Stimulated activated CD4-positive, alpha-beta T cell treated with anti-CD3 and anti-CD28 coated beads, Interleukin-2, amount 100 ng/mL, for 4 hours (primary cell): ENCODE data around the gene LGI2.

Experiments
- DNase-seq: peaks from one replicate; pipeline ENCODE4 v3.0.0-alpha.2; 2020; ENCODE audit warnings: low read depth

The LGI2 gene

DNA sequence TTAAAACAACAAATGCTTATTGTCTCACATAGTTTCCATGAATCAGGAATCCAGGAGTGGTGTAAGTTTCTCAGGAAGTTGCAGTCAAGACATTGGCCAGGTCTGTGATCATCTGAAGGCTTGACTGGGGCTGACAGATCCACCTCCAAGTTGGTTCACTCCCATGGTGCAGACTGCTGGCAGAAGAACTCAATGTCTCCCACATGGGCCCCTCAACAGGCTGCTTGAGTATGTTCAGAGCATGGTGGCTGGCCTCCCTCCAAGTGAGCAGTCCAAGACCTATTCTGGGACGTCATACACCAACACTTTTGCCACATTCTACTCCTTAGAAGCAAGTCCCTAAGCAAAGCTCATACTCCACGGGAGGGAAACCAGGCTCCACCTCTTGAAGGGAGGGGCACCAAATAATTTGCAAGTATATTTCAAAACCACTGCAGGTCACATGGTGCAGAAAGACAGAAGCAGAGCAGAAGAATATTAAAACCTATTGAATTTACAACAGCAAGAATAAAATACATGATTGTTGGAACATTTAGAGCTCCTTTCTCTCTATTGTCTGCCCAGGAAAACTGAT is 35.3 kb downstream of the LGI2 start:
- no peak for DNase-seq

DNA sequence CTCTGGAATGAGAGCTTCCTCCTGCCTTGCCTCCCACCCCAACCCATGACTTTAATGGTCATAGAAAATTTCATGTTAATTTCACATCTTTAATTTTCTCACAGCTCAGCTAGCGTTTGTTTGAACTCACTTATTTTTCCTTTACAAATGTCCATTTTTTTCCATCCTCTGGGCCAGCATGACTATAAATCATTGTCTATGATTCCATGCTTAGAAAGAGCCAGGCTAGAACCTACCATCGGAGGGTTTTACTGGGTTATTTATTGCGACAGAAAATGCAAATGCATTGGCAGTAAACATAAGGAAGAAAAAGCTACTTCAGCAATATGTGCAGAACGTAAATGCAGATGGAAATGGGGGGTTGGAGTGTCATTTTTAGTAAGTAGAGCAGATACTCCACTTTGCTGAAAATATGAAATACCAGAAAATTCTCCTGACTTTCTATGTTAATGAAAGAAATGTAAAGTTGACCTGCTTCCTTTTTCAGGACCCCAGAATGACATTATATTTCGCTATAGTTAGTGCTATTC is 37.1 kb downstream of the LGI2 start:
- no peak for DNase-seq

DNA sequence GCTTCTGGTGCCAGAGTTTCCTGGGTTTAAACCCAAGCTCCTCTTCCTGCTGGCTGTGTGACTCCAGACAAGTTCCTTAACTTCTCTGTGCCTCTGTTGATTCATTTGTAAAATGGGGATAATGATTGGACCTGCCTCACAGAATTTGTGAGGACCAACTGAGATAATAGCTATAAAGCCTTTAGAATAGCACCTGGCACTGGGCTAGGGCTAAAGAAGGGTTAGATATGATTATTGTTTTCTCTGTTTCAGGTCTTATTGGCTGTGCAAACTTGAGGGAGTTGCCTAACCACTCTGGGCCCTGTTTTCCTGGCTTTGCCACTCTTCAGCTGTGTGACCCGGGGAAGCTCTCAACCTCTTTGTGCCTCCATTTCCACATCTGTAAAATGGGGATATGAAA is 37.8 kb downstream of the LGI2 start:
- no peak for DNase-seq

DNA sequence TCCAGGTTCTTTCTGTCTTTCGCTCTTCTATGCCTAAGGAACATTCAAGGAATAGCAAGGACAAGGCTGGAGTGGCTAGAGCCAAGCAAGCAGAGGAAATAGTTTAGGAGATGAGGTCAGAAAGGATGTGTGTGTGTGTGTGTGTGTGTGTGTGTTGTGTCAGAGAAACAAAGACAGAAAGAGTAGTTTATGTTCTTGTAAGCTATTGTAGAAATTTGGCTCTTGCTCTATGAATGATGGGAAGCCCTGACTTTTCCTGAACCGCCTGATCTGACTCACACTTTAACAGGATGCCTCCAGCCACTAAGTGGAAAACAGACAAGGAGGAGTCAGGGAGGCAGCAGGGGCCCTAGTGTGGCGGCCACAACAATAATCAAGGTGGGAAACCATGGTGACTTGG is 39.7 kb downstream of the LGI2 start:
- DNase-seq, result no peak

DNA sequence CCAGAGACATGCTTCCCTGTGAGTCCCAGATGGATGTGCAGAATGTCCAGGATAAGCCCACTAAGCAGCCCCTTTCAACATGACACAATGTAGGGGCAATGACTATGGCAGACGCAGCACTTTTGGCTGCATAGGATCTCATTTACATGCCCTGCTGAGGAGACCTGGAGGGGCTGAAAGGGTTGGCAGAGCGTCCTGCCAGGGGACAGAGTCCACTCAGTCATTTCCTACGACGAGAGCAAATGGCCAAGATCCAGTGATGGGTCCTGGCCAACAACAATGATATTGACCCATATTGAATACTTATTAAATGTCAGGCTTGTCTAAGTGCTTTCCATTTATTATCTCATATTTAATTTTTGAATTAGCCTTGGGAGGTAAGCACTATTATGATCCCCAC is 41.4 kb downstream of the LGI2 start:
- no peak for DNase-seq

DNA sequence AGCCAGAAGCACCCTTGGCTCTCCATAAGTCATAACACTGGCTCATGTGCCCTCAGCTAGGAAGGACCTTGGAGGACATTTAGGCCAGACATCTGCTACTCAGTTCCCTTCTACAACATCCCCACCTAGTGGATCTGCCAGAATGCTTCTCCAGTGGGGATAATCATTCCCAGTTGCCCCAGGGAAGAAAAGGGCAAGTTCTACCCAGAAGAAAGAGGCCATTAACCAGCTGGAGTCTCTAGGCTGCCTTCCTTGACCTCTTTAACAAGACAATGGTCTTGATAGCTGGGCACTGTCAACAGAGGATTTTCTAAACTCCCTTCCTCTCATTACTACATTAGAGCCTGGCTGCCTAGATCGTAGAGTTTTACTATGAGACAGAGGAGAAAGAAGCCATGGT is 42.0 kb downstream of the LGI2 start:
- DNase-seq, result no peak

DNA sequence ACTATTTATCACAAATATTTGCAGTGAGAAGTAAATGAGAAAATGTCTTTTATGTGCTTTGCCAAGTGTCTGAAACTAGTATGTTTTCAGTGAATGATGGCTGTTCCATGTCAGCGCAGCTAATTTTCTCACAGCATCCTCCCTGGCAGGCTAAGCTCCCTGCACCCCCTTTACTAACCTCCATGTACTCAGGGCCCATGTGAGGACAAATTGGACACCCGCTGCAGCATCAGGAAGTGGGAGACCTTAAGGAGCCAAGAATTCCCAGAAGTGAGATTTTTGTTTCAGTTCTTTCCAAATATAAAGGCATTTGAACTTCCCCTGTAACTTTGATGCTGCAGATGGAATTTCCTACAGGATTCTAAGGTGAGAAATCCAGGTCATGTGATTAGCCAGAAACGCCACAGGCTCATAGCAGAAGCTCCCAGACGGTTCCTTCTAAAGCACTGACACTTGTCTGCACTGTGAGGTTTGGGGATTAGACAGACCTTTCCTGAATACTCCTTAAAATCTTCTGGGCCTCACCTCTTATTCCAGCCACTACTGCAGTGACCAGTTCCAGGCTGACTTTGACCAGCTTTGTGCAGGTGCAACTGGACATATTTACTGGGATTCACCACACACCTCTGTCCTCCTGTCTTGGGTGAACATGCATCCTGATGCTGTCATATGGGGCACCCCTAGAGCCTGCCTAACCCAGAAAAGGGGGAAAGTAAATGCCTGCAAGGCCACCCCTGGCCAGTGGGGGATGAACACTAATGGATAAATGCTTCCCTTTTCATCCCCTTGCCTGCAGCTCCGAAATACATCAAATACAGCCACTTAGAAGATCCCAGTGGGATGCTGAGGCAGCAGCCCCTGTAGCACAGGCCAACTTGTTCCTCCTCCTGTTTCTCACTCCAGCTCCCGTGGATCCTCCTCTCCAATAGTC is 45.9 kb downstream of the LGI2 start:
- DNase-seq, result no peak

DNA sequence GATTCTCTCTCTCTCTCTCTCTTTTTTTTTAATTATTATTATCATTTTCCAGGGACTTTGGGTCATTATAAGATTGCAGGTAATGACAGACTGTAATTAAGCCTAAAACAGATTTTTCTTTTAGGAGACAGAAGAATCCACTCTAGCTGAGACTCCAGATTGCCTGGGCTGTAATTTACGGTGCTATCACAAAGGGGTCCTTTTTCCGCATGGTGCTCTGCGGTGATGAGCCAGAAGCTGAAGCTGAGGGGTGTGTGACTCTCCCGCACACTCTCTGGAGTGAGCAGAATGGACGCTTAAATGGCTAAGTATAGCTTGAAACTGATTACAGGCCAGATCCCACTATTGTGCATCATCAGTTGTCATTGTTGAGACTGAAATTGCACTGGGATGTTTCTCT is 50.0 kb downstream of the LGI2 start:
- DNase-seq, result no peak

DNA sequence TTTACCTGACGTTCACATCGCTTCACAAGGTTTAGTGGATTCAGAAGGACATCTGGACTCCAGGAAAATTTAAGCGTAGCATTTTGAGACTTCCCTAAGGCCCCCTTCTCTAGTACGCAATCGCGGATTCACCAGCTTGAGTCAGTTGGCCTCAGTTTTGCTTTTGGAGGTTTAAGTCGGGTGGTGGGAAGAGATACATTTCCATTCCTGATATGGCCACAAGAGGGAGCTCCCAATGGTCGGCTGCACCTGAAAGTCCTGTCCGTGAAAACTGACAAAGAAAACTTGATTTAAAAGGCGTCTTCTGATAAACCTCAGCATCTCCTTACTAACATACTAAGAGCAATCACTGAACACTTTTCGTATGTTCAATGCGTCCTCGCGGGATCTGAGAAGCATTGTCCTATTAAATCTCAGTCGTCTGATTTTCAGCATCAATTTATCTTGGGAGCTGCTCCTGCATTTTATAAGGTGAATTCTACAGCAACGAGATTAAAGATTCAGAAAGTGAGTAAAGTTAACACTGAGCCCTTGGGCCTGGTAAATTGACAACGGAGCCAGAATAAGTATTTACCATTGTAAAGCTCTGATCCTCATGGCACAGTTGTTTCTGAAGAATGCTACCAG is 50.6 kb downstream of the LGI2 start:
- peak; percentile 29 for DNase-seq

DNA sequence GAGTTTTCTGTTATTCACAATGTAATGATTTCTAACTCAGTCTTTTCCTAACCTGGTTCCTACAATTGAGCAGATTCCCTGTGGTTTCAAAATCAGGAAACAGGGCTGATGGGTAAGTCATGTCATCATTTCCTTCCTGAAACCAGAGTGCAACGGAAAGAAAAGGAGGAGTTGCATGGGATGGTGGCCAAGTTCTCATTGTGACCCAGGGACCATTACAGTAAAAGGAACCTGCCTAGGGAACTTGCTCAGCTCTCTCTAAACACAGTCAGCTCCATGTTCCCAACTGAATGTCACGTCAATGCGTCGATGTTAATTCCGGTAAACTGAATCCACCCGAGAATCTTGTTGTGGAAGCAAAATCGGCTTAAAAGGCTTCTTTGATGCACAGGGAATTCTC is 51.2 kb downstream of the LGI2 start:
- no peak for DNase-seq

DNA sequence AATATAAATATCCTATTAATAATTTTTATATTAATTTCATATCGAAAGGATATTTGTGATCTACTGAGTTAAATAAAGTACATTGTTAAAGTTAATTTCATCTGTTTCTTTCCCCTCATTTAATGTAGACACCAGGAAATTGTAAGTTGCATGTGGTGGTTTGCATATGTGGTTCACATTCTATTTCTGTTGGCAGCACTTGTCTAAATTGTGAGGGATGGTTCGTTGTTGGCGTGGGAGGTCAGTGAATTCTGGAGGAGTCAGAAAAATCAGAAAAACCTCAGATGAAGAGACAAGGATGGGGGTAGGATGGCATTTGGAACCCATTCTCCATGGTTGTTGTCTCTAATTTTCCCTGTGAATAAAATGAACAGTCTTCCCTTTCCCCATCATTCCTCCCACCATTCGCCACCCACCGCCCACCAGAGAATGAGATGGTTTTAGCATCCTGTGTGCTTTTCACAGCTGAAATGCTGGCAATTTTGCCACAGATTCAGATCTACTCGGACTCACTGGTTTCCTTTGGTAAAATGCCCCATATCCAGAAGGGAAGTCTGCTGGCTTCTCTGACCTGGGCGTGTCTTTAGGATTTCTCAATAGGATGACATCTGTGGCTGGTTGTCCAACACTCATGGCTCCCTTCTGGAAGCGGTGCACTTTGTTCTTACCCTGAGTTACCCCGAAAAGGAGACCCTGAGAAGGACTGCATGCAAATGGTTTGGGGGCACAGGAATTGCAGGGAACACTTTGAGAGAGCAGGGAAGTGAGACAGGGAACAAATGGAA is 52.3 kb downstream of the LGI2 start:
- no peak for DNase-seq

DNA sequence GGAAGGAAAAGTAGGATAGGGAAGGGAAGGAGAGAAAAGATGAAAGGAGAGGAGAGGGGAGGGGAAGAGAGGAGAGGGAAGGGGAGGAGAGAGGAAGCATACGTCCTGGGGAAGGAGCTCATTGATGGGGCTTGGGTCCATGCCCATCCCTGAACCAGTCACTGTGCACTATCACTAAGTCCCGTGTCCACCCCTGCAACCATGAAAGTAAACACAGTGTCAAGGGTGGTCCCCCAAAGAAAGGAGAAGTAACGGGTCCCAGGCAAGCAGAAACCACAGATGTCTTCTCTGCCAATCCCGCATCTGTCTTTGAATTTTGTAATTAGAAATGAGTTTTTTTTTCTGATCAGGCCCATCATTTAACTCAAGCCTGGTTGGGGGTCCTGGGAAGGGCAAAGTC is 55.2 kb downstream of the LGI2 start:
- no peak for DNase-seq

DNA sequence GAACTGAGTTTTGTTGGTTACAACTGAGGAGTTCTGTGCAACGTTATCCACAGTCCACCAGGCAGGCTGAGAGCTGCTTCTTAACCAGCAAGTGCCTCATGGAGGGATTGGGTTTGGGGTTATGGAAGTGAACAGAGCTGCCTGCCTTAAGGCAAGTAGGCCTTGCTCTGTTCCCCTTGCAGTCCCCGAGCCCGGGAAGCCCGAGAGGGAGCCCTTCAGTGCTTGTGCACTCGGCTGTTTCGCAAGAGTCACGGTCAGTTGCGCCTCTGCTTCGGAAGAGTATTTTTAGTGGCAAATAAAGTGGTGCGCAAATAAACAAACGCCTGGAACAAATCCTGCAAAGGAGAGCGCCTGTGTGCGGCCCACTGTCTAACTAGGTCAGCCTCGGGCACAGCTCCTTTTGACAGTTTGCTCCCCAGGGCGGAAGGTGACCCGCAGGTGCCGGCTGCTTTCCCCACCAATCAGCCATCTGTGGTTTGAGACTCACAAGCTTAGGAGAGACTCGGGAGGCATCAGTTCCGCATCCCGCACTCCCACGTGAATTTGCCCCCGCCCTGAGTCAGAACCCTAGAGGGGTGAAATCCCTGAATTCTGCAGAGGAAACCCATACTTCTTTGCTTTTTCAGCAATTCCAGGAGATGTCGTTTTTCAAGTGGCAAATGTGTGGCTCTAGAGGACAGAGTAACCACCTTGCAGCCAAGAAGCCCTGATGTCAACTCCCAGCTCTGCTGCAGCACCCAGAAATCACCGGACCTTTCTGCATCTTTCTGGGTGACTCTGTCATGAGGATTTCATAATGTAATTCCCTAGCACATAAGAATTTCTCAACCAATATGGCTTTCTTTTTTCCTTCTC is 56.8 kb downstream of the LGI2 start:
- no peak for DNase-seq

DNA sequence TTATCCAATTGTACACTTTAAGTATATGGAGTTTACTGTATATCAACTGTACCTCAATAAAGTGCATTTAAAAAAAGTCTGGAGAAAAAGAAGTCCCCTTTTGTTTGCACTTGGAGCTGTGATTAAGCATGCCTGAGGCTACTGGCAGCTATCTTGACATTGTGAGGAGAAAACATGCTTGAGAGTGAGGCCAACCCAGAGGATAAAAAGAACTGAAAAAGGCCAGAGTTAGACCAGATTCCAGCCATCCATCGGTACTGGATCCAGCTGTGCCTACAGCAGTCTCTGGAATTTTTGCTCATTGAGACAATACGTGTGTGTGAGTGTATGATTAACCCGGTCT is 57.4 kb downstream of the LGI2 start:
- DNase-seq, result no peak

DNA sequence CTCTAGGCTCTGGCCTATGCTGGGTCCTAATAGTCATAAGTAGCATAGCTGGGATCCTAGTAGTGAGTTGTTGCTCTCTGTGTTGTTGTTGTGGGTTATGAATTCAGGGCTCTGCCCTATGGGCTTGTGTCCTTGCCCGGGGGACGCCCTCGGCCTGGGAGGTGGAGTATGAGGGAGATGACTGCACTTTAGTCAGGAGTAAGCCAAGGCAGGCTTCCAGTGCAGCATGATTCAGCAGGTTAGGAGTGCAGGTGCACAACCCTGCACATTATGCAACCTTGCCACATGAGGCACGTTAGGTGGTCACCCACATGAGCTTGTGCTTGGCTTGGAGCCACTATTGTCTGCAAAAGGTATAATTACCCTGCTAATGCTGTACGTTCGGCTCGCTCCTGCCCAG is 59.6 kb downstream of the LGI2 start:
- no peak for DNase-seq

DNA sequence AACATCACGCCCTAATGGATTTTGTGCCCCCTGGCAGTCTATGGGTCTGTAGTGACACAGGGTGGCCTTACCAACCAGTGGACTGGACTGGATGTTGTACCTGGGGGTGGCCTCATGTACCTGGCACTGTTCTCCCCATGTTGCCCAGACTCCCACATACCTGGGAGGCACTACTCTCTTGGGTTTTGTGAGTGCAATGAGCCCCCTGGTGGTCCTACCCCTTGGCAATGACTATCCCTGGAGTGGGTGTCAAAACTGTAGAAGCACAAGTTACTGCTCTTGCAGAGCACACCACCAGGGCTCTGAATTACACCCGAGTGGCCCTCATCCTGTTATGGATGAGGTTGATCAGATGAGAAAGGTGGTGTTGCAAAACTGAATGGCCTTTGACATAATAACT is 60.1 kb downstream of the LGI2 start:
- DNase-seq, result no peak

DNA sequence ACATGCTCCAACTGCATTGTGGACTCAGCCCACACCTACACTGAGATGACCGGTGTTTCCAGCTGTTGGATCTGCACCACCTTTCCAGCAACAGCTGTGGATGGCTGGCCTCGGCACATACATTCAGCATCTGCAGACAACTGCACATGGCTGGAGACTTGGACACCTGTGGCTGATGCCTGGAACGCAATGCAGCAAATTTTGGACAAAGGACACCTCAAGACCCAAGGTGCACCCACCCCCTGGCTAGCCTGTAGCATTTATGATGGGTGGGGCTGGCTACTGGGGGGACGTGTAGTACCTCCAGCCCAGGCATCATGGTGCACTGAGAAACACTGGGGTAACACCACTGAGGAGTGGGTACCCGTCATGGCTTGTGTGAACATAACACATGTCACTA is 60.6 kb downstream of the LGI2 start:
- no peak for DNase-seq

DNA sequence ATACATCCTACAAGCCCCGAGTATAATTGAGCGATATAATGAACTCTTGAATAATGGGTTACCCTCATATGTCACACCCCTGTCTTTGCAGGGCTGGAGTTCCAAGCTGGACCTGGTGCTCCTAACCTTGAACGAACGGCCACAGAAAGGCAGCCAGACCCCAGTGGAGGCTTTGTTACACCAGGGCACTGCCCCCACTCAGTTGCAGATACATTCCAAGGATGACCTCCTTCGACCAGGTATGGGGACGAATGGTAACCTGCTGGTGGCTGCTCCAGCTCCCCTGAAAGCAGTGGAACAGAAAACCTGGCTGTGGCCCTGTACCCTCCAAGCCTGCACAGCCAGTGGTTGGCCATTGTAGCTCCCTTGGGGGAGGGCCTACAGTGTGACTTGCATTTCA is 61.3 kb downstream of the LGI2 start:
- DNase-seq, result no peak

DNA sequence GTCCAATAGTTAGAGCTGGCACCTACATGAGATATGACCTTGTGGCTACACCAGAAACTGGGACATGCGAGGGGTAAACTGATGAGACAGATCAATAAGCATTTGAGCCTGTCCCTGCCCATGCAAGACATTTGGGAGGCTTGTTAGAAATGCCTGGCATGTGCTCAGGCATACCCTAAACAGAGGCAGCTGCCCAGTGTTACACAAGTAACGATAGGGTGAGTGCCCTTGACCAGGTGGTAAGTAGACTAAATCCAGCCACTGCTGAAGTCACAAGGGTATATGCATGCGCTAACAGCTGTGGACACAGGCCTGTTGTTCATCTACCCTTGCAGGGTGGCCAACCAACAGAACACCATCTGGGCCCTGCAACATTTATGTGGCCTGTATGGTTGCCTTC is 61.8 kb downstream of the LGI2 start:
- no peak for DNase-seq

DNA sequence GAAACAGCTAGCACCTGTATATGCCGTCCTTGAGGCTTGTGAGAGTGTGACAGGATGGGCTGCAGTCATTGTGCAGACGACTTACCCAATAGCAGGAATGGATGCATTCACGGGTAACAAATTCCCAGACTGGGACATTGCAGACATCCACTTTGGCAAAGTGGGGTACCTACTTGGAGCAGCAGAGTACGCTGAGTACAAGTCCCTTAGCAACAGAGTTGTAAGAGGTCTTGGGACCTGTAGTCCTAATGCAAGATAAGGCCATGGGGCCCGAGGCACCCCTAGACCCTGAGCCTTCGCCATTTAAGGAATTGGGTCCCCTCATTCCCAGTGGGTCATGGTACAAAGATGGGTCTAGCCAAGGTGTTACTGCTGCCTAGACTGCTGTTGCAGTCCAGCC is 62.5 kb downstream of the LGI2 start:
- DNase-seq, result no peak

DNA sequence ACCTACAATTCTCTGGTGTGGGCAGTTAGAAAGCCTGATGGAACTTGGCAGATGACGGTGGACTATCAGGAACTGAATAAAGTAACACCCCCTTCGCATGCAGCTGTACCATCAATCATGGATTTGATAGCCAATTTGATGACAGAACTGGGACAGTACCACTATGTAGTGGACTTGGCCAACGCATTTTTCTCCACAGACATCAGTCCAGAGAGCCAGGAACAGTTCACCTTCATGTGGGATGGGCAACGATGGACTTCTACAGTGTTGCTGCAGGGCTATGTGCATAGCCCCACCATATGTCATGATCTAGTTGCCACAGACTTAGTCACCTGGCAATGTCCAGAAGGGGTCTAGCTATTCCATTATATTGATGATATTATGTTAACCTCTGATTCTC is 63.4 kb downstream of the LGI2 start:
- no peak for DNase-seq

DNA sequence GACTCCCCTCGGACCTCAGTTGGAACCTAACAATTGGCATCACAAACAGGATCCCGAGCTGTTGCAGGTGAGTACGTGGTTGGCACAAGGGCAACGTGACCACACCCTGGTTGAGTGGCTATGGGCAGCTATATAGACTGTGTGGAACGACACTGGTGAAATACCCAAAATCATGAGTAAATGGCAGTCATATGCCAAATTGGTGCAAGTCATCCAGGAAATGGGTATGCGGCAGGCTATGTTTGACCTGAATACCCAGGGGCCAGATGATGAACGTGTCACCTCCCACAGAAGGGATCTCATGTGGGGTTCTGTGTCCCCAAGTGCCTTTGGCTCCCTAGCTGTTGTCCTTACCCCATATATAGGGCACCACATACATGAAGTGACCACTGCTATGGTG is 64.7 kb downstream of the LGI2 start:
- DNase-seq, result no peak
